ENCODE results near the gene RIPK4. TPM values are rescaled to one million over a fixed set of nuclear protein-coding genes. Genes with fewer than 3 reads are reported as not detected.

The RIPK4 gene
- total RNA-seq, 2 donors from 2014 or later = 0.69 to 1.0 TPM

DNA sequence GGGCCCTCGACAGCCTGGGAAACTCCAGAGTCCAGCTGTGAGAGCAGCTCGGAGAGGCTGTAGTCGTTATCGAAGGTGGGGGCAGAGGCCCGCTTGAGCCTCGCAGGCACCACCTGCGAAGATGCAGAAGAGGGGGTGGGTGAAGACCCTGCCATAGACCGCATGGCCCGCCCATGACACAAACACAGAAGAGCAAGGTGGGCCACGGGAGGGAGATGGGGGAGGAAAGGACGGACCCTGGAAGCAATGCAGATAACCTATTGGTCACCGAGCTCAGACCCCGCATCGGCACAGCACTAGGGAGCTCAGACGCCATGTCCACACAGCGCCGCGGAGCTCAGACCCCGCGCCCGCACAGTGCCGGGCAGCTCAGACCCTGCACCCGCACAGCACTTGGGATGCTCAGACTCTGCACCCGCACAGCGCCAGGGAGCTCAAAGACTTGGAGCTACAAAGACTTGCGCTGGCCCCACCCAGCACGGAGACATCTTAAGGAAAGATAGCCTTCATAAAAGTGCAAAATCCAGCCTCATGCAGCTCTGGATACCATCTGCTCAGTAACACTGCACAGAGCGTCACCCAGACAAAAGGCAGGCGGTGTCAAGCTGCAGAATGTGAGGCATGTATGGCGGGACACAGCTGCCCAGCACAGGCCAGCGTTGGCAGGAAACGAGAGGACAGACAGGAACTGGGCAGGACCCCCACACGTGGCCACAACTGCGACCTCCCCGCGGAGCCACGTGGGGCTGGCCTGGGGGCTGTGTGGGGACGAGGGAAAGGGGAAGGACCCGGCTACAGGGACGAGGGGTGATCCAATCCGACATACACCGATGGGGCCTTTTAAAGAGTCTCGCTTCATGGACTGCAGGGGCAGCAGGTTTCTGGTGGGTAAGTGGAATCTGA, 22.6 kb downstream of the RIPK4 start:
- intact Hi-C loops (cut with DNase I) = no loop called here
- DNase-seq (ENCODE audit: low spot score) = peak; percentile 67

DNA sequence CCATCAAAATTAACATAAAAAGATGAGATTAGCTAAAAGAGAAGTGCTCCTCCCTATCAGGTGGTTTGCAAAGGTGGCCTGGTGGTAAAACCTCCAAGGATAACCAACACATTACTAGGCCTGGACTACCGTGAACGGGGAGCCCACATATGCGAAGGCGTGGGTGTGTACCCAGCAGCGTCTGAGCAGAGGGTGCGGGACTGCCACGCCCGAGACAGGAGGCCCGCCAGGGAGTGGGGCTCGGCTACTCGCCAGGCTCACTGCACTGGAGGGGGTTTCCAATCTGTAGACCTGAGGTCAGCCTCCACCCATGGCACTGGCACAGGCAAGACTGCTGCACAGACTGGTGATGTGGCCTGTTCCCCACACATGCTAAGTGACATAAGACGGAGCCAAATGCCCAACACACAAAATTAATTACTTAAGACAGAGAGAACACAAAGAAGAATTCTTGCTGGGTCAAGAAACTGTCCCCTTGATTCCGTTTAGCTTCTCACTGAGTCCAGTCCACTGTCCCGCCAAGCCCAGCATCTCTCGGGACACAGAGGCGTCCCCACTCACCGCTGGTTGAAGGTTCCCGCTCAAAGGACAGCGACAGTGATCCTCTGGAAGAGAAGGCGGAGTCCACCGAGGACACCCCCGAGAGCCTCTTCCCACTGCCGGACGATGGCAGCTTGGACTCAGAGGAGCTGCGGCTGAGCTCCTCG, 23.4 kb downstream of the RIPK4 start:
- intact Hi-C loops (cut with DNase I) = no loop called here
- DNase-seq (ENCODE audit: low spot score) = peak; percentile 58

DNA sequence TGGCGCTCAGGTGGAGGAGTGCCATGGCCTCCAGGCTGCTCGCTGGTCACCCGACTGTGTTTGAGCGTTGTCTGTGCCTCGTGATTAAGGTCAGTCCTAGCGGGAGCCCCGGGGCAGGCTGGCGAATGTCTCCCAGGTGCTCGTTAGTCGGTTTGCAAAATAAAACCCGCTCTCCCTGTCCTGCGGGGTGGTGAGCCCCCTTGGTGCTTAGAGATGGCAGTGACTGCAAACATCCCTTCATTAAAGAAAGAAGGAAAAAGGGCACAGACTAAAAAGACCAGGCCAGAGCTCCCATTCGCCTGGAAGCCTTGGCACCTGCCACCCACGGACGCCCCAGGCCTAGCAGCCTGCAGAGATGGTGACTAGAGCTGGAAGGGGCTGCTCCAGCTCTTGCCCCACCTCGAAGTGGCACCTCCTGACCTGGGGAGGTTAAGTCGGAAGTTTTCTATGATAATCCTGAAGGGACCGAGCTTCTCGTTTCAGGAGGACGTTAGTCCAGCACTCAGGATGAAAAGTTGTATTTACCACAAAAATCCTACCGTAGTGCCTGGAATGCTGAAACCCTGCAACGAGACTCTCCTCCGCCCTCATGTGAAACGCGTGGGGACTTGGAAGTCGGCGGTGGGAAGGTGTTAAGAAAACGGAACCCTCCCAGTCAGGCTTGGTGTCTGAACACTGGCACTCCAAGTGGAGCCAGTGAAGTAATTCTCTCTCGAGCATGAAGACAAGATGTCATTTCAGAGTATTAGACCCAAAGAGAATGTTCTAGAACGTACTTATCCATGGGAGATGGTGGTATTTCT, 24.6 kb downstream of the RIPK4 start:
- intact Hi-C loops (cut with DNase I) = no loop called here
- peak; percentile 50 for DNase-seq (ENCODE audit: low spot score)

DNA sequence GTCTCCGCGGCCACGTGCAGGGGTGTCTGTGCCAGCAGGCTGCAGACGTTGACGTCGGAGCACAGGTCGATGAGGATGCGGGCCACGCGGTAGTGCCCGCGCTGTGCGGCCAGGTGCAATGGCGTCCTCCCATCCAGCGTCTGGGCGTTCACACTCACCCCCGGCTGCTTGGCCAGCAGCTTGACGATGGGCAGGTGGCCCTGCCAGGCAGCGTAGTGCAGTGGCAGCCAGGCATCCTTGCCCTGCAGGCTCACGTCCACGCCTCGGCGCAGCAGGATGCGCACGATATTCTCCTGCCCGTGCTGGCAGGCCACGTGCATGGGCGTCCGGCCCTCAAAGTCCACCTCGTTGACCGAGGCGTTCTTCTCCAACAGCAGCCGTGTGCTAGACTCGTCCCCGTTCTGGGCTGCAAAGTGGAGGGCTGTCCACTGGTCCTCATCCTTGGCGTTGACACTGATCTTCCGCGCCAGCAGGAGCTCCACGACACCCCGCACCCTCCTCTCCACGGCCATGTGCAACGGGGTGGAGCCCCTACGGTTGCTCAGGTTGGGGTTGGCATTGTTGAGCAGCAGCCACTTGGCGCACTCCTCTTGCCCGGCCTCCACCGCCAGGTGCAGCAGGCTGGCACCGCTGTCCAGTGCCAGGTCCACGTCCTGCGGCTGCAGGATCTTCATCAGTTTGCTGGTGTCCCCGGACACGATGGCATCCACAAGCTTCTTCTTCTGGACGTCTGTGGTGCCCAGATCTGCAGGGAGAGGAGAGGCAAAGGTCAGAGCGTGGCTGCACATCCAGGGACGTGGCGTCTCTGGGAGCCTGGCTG, 25.4 kb downstream of the RIPK4 start:
- intact Hi-C loops (cut with DNase I) = no loop called here
- peak; percentile 71 for DNase-seq (ENCODE audit: low spot score)

DNA sequence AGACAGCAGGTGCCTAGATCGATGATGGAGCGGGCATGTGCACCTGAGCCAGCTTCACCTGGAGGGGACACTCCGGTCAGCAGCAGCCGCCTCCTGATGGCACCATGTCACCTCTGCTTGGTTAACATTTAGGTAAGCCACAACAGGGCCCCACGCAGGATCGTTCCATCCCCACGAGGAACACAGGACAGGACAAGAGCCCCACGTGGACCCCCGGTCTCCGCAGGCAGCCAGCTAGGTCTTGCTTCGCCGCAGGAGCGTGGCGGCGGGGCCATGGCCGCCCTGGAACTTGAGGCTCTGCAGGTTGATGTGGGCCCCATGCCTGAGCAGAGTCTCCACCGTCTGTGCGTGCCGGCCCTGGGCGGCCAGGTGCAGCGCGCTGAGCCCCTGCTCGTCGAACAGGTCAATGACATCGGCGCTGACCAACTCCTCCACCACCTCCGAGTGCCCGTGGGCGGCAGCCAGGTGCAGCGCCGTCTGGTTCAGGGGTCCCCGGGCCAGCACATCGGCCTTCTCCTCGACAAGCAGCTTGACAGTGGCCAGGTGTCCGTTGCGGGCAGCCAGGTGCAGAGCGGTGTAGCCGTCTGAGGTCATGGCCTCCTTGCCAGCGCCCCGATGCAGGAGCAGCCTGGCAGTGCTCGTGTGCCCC, 26.1 kb downstream of the RIPK4 start:
- DNase-seq (ENCODE audit: low spot score) = peak; percentile 73
- intact Hi-C loops (cut with DNase I) = no loop called here

DNA sequence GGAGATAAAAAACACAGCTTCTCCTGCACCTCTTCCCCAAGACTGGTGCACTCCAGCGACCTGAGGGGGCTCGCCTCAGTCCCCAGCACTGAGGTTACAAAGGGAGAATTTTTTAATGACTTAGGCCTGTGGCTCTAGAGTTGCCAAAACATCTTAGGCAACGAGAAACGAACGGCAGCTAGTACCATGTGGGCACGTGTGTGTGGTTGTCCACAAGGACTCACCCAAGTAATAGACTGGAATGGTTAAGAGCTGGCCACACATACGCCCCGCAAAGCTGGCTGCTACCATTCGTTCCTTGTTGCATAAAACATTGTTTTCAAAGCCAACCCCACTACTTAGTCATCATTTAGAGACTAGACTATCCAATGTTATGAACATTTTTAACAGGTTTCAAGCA, 26.9 kb downstream of the RIPK4 start:
- intact Hi-C loops (cut with DNase I) = no loop called here
- DNase-seq (ENCODE audit: low spot score) = no peak

DNA sequence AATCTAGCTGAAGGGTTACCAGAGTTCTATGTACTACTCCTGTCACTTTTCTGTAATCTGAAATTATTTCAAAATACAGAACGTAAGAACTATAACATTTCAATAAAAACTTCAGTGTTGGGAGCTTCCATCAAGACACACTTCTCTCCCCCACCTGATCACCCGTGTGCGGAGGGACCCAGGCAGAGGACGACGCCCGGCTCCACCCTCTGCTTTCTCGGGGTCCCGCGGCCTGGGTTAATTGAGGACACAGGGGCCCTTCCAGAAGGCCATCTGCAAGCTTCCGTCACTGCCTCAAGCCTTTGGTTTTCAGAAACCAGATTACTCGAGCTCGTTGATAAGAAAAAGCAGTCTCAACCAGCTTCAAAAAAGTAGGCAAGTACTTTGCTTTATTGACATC, 27.8 kb downstream of the RIPK4 start:
- intact Hi-C loops (cut with DNase I) = no loop called here
- DNase-seq (ENCODE audit: low spot score) = no peak

DNA sequence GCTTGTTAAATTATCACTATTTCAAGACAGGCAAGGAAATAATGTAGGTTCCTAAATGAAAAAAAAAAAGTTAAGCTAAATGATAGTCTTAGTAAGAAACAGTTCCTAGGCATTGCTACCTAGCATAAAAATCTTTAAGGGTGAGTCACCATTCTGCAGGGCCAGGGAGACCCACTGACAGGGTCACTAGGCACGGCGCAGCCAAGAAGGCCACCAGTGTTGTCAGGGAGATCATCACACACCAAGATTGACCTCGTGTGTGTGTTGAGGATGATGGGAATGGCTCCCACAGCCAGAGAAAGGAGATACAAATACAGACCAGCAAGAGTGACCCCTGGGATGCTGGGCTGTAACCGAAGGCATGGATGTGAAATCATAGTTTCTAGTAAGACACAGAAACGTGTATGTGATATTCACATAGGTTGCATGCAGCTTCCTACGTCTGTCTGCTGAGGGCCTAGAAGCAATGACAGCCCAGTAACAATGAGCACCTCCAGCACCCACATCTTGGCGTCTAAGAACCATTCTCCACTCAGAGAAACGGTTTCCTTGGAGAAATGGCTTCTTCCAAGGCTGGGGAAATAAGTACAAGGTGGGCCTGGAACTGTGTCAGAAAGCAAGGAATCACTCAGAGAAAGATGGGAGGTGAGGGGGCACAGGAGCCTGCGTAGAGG, 29.1 kb downstream of the RIPK4 start:
- no peak for DNase-seq (ENCODE audit: low spot score)
- intact Hi-C loops (cut with DNase I) = no loop called here

DNA sequence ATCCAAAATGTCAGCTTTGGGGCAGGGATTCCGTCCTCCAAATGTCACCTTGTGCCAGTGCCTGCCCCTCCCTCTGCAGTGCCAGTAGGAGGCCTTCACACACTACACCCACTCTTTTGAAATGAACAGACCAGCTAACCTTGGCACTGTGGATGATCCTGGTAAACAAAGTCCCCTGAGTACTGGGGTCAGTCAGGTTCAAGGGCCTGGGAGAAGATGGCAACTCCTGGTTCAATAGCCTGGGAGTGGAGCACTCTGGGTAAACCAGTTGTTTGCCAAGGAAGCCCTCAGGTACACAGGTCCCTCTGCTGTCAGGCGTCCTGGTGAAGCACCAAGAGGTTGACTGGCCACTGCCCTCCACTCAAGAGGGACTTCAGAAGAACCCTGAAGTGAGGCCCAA, 30.4 kb downstream of the RIPK4 start:
- intact Hi-C loops (cut with DNase I) = no loop called here
- DNase-seq (ENCODE audit: low spot score) = no peak

DNA sequence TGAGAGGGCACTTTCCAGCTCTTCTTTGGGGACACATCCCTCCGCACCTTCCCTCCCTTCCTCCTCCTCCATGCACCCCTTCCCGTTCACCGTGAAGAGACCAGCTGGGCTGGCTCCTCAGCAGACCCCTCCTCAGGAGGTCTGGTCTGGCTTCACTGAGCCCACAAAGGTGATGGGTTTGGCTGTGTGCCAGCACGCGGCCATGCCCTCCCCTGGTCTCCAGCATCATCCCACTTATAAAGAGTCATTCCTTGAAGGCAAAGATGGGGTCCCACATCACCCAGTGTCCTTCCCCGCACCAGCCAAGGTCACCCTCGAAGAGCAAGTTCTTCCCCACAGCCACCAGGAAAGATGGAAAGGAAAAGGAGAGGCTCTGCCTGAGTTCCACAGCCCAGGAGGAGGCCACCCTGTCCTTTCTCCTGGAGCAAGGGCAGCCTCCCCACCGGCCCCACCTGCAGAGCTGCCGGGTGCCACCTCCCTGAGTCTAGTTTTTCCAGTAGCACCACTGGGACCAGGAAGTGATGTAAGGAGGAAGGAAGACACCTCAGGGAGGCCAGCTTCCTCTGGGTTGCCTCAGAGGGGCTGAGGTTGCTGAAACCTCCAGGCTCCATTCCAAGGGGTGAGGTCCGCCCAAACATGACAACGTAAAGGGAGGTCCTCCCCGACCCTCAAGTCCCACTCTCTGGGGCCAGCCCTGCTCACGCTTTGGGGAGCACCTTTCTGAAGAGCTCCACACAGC, 32.7 kb downstream of the RIPK4 start:
- no peak for DNase-seq (ENCODE audit: low spot score)
- intact Hi-C loops (cut with DNase I) = loop anchor here in 1 of 2 donors (1.0 kb wide), 1 partner anchor 20 kb away; no protein-coding TSS in a partner anchor

DNA sequence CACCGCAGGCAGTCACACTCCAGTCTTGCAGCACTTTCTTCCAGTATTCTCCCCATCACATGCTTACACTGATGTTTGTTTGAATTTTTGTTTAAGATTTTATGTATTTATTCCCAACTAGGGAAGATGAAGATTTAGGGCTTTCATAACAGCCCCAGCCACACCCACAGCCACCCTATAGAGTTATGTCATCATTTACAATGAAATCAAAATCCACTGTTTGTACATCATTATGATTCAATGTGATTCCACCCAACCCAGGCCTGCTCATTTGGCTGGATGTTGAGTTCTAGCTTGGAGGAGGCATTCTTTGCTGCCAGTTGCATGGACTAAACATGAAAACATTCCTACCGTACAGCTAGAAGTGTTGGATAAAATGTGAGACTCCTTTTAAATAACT, 35.8 kb downstream of the RIPK4 start:
- no peak for DNase-seq (ENCODE audit: low spot score)

DNA sequence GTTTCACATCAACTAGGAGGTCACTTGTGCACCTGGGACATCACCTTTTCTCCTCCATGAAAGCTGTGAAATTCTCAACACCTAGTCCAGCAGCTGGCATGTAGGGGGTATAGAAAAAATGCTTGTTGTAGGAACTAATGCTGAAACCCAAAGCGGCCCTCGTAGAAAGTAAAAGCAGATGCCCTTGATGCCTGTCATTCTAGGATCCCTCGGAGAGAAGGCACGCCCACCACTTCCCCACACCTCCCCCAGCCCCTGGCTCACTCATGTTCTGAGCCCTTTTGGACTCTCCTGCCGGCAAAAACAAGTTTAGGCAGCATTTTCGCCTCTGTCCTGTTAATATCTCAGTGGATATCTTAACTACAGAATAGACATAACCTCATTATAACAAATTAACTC, 36.5 kb downstream of the RIPK4 start:
- intact Hi-C loops (cut with DNase I) = no loop called here
- no peak for DNase-seq (ENCODE audit: low spot score)

More for the DNA sequence above, 35.8 kb downstream of the RIPK4 start:
- intact Hi-C loops (cut with DNase I) = no loop called here

DNA sequence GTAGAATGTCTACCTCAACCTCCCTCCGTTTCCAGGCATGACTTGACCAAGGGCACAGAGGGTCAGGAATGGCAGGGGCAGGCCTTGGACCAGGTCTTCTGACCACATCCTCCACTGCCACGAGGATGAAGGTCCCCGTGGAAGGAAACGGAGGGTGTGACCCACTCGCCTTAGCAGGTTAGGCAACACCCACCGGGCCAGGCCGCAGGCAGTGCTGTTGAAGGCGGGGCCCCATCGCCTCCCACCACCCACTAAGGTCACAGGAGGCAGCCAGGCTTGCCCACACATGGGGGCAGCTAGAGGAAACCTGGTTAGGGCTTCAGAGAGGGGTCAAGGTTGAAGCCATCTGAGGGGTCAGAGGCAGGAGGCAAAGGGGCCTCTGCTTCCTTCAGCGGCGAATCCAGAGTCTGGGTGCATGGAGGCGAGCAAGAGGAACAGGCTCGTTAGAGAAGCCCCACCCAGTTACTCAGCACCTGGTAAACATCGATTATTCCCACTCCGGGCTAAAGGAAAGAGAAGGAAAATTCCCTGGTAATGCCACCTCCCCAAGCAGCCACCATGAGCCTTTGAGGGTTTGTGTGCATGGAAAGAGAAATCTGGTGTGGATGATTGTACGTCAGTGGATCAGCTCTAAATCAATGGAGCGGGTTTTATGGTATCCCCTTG, 37.0 kb downstream of the RIPK4 start:
- intact Hi-C loops (cut with DNase I) = no loop called here
- no peak for DNase-seq (ENCODE audit: low spot score)

DNA sequence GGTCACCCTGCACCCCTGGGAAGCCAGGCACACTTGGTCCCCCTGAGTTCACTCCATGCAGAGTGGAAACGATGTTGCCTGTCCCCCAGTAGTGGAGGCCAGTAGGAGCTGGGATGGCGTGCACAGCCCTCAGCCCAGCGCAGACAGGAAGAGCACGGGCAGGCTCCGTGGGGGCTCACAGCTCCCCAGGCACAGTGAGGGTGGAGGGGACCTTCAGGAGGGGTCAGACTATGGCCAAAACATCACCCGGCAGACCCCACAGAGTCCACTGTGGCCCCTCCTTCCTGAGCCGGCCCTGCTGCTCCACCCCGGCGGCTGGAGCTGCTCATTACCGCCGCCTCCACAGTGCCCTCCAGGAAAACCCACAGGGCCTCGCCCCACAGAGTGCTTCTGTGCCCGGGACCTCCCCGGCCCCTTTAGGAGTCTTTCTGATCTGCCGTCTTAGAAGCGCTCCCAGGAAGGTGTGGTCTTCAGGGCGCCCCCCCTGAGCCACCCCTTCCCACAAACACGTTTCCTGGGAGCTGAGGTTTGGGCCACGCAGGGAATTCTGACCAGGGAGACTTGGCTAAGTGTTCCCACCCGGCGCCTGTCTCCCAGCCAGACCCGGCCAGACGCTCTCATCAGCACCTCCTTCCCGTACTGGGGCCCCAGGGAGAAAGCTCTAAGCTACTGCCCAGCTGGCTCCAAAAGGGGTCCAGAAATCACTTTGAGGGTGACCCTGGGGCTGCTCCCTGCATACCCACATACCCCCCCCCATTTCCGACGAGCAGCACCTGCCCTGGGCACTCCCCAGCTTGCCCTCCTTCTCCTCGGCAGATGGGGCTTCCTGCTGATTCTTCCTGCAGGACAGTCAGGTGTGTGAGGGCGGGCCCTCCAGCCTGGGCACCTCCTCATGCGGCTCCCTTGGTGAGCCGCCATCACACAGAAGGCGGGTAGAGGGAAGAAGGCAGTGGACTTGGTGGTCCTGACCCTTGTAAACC, 38.8 kb downstream of the RIPK4 start:
- intact Hi-C loops (cut with DNase I) = no loop called here
- no peak for DNase-seq (ENCODE audit: low spot score)

DNA sequence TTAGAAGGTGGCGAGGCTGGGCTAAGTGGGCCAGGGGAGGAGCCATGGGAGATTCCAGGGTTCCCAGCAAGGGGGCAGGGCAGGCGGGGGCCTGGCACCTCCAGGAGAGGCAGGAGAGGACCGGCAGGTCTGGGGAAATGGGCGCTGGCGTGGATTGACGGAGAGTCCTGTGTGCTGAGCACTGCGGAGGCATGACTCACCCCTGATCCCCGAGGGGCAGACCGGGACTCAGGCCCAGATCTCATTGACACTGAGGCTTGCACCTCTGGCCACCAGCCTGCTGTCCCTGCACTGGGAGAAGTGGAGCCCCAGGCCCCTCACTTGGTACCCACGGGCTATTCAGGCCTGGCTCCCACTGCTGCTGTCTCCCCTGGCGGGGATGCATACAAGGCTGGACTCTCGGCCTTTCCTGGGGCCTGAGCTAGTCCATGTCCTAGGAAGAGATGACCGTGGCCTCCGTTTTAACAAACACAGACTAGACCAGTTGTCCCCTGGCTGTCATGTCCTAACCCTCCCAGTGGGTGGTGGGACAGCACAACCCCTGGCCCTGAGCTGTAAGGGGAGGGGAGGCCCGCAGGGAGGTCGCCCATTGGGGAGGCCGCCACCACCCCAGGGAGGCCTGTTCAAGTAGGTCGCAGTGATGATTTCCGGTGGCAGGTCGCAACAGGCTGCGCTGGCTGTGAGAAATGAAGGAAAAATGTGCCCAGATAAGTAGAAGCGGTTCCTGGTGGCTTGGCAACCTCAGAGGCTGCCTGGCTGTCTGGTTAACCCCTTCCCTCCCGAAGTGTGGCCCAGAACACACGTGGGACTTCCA, 39.7 kb downstream of the RIPK4 start:
- intact Hi-C loops (cut with DNase I) = no loop called here
- peak; percentile 93 for DNase-seq (ENCODE audit: low spot score)
